Activated CD4-positive, CD25-positive, alpha-beta regulatory T cell (primary cell): ENCODE measurements around the gene UNC13C.

Experiments
- DNase-seq, 4 experiments: peaks; one replicate each; lab custom pipeline; 2025; lab: John Stamatoyannopoulos, UW

Gene UNC13C

DNA sequence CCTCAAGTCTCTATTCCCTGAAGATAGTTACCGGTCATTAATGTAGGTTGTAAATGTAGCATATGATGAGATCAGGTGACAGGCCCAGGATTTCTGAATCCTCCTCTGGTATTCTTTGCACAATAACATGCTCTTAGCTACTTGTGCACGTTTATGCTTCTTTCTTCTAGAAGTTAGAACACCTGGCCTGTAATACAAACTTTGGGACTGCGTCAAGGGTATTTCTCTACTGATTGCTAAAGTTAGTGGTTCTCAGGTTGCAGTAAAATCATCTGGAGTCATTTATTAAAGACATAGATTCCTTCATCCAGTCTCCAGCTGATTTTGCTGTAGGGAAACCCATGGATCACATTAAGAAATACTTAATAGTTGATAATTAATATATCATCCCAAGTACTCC, 48.0 kb downstream of the UNC13C start:
- no peak for DNase-seq

DNA sequence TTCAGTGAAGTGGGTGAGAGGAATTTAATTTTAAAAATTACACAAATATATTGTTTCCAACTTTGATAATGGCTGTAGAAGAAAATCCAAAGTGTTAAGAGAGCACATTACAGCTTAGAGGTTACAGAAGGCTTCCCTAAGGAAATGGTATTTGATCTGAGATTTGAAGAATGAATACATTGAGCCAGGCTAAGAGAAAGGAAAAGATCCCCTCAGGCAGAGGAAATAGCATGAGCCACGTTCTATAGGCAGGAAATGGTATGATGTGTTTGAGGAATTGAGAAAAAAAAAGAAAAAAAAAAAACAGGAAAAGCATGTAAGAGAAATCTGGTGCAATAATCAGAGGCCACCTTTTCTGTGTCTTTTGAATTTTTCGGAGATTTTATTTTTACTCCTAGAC, 48.6 kb downstream of the UNC13C start:
- DNase-seq: no peak

DNA sequence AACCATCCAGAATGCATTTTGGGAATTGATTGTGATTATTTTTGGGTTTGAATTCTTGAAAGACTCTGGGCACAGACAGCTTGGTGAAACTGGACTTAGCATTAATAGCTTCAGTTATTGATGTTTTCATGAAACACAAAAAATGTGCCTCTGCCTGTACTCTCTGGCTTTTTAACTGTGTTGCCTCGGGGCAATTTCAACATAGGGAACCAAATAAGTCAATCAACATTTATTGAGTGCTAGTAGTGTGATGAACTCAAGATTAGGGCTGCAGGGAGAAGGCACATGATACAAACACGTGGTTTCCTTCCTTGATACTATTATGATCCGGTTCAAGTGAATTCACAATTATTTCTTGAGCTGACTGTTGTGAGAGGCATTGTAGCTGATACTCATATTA, 50.8 kb downstream of the UNC13C start:
- DNase-seq: no peak

DNA sequence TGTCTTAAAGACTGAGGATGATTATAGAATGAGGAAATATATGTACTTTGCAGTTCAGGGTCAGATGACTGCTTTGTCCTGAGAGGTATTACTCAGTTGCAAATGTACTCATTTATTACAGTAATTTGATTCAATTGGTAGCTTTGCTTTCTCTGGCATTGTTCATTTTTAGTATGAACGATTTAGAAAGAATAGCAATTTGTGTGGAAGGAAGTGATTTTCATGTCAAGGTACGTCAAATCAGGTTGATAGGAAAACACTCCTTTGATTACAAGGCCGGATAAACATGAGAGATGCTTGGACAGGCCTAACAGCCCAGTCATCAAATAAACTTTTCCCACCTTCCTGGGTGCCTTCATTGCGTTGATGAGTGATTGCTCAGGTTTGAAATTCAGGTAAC, 53.8 kb downstream of the UNC13C start:
- DNase-seq: no peak

DNA sequence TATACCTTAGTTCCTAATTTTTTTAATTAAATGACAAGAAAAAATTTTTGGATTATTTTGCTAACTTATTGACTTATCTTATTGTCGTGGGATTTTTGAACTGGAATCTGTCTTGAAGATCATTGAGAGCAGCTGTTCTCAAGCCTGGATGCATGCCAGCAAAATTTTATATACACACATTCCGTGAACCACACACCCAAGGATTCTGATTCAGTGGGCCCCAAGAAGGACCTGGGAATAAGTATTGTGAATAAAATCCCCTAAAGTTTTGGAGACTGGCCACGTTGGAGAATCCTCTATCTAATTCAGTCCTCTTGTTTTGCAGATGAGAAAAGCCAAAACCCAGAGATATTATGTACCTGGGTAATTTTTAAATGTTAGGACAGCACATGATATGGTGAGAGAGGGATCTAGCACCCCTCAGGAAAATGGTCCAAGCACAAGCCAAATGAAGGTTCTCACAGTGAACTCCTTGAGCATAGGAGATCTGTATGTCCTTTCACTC, 55.2 kb downstream of the UNC13C start:
- no peak for DNase-seq

DNA sequence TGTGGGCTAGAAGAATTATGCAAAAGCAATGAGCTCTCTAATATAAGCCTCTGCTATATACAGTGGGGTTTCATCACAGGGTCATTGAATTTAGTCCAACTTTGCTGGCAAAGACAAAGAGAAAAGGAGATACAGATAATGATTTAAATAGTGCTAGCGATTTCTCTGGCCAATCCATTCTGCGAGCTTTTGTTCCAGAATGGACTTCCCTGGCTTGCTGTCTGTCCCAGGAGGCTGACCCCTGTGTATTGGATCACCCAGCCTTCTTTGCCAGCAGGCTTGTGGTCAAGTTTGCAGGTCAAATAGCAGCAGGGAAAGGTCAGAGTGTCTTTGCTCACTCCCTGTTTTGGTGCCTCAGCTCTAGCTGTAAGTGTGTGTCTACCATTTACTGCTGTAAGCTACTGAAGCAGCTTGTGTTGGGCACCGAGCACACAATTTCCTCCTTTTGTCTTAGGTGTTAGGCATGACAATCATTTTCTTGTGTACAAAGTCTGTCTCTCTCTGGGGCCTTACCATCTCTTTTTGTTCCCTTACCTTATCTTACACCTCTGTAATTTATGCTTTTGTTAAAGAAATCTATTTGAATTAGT, 55.7 kb downstream of the UNC13C start:
- no peak for DNase-seq

DNA sequence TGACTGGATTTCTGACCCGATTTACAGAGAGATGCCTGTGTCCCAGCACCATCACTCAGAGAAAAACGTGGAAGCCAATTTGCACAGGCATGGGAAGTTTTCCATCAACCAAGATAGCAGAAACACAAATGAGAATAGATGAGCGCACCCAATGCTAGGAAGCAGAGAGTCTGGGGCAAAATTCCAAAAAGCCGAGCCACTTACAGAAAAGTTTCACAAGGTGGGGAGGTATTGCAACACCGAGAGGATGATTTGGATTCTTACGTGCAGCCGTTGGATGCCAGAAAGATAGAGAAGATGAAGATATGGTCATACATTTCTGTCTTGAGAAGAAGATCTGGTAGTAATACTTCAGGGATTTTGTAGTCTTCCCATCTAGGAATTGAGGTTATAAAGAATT, 57.4 kb downstream of the UNC13C start:
- no peak for DNase-seq

DNA sequence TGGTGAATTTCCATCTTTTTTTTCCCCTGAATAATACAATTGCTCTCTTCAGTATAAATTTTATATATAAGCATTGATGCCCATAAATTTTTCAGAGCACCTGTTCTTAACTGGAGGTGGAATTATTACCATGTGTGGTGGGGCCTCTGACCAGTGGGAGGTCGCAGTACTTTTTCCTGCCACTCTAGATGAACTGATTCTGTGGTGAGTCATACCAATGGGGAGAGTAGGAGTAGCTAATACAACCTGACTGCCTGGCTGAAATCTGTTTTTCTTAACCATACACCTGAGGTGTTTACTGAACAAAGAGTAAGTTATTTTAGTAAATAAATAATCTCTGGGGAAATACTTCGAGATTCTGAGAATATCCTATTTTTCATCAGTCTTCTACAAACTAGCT, 67.2 kb downstream of the UNC13C start:
- no peak for DNase-seq

DNA sequence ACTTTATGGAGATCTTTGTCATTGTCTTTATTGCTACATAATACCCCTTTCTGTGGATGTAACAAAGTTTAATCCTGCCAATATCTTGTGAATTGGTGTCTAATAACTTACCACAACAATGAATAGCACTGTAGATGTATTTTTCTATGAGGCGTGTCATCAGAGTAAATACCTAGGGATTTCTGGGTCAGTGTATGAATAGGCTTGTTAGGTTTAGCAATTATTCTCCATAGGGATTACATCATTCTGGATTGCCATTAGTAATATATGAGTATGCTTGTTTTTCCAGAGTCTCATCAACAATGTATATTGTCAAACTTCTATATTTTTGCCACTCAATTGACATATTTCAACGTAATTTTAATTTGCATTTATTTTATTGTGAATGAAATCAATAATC, 67.9 kb downstream of the UNC13C start:
- no peak for DNase-seq

DNA sequence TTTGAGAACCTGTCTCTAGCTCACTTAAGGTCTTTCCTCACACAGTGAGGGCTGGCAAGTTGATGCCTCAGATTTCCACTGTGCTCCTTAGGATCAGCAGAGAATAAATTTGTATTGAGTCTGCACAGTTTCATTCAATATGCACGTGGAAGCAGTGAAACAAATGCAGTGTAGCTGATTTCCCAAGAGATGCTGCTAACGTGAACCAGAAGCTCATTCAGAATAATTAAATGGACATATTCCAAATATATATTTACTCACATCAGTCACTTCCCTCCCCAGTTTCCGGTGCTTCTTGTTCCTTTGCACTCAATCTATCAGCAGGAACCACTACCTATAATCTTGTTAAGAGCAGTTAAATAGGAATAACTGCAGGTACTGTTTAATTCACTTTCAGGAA, 86.1 kb downstream of the UNC13C start:
- no peak for DNase-seq

DNA sequence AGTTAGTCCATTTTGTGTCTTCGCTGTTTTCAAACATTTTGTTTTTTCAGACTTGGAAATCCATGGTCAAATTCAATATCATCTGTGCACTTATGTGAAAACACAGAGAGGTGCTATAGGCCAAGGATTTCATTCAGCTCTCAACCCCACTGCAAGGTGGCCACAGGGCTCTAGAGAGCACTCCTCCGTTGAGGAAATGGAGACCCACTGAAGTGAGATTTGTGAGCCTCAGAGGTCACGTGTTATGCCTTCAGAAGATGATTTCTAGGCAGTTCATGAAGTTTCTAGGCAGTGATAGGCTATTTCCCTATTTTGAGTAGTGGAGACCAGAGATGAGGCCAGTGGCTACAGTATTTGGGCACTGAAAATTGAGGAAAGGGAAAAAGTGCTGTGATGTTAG, 88.2 kb downstream of the UNC13C start:
- no peak for DNase-seq

DNA sequence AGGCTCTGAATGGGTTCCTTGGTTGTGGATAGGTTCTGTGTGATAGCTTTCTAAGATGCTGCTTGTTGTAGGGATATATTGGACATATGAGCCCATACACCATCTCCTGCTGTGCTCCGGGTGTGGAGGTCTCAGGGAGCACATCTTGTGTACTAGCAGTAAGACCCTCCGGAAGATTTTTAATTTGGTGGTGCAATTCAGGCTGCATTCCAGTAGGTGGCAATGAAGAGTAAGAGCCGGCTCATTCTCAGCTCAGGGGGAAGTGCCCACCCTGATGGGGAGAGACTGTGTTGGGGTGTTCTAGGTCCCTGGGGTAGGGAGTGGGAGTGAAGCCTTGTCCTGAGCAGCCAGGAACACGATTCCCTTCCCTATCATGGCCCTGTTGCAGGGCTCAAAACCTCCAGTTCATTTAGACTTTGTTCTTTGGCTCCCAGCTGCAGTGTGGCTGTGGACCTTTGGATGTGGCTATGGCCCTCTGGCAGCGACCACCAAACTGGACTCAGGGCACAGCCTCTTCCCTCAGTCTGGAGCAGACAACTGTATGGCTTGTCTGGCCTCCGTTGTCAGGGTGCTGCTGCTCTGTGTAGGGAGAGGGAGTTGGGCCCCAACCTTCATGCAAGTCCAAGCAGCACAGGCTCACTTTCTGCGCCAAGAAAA, 104.7 kb downstream of the UNC13C start:
- DNase-seq: no peak

DNA sequence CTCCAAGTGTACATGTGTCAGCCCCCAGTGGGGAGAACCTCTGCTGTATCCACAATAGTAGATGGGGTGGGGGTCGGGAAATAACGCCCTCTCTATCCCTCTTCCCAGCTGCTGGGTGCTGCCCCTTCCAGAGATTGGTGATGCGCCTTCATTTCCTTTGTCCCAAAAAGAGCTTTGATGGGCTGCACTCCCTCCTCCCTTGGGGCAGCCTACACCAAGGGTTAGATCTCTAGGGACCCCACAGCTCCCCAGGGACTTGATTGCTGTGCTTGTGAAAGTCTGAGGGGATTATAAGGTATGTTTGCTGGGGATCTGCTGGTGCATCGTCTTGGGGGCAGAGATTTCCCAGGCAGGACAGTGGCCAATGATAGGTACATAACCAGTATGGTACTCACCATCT, 105.3 kb downstream of the UNC13C start:
- DNase-seq: no peak

DNA sequence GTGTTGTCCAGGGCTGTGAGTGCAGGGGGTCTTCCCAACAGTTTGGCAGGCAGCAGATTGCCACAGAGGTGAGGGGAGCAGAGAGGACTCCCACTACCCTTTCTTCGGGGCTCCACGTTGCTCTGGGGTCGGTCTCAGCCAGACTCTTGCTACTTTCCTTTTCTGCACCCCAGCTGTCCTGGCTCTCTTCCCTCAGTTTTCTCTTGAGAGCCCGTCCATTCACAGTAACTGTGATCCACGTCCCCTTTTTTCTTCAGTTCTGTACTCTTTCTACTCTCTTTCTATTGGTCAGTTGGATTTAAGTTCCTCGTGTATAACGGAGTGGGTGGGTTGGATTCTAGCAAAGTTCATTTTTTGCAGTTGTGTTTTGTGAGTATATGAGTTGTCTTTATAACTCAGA, 105.8 kb downstream of the UNC13C start:
- DNase-seq: no peak

DNA sequence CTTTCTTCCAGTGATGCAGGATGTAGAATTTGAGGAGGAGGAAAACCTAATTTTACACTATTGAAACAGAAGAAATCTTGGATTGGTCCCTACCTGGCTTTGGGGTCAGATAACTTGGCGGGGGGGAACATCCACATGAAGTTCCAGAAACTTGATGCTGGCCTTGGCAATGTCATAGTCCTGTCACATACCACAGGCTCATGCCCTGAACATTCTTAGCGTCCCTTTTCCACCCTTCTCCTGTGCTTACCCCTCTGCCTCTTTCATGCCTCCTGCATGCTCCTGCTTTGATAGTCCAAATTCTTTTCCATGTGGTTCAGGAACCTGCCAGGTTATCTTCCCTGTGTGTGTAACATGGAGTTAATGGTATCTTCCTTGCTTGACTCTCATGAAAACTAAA, 110.6 kb downstream of the UNC13C start:
- DNase-seq: no peak

DNA sequence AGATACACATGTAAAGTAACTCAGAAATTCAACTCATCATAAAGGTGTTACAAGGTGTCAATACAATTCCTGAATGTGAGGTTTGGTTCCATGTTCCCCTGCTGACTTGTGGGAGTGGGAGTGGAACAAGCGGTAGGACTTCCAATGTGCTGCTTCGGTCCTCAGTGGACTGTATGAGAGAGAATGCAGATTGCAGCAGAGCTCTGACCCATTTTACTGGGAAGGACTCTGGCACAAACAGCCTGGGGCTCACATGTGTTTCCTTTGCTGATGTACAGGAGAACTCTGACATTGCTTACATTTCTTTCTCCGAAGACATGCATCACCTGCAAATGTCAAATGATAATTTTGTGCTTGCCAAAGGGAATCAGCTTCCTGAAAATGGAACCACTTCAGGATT, 111.5 kb downstream of the UNC13C start:
- DNase-seq: no peak

DNA sequence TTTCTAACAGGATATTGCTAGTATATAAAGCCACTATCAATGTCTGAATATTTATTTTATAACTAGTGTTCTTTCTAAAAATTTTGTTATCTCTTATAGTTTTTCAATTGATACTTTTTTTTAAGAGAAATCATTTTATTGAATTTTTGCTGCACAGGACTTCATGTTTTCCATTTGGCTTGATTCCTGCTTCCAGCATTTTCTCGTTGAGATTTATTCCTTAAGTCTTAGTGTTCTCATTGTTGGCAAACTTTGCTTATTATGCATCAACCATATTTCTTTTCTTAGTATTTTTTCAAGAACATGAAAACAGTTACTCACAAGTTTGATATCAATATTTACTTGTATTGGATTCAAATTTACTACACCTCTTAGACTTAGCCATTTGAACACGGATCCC, 113.4 kb downstream of the UNC13C start:
- DNase-seq: no peak

DNA sequence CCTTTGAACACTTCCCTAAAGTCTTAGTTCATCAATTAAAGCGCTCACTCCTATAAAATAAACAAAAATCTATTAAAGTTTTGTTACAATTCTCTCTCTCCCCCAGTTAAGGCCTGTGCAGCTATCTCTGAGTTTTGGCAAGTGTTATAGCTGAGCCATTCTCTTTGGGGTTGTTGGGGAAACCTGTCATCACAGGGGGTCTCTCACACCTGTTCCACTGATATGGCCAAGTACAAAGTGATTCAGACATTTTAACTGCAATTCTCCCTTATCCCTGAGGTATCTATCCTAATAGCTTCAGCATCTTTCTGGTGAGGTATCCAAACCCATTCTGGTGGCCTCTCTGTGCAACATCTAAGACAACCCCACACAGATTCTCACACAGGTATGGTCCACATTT, 116.4 kb downstream of the UNC13C start:
- no peak for DNase-seq

DNA sequence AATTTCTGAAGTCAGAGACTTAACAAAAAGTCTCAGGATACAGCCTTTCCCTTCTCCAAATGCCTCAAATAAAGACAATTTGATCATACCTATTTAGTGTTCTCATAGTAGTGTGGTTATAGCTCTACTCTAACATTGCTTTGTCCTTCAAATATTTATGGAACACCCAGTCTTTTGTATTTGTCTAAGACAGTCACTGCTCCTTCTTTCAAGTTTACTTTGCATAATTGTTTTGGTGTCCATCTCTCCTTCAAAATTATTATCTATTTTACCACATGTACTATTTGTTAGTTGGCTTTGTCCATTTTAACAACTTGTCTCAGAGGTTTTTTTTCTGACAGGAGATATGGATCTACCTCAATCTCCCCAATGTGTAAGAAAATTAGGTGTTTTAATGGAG, 118.8 kb downstream of the UNC13C start:
- DNase-seq: no peak

DNA sequence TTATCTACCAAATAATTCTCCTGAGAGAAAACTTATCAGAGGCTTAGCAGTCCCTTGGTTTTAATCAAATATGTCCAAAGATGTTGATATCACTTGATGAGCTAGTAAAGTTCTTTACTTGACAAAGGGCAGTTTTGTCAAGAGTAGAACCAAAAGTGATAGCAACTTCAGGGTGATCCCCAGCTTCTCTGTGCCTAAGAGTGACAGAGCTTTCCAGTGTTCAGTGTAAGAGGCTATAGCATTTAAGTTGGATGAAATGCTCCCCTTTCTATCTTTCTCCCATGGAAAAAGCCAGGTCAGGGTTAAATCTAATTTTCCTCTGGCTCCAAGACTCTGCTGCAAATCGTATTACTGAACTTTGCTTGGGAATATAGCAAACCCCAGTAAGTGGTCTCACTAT, 120.8 kb downstream of the UNC13C start:
- no peak for DNase-seq

DNA sequence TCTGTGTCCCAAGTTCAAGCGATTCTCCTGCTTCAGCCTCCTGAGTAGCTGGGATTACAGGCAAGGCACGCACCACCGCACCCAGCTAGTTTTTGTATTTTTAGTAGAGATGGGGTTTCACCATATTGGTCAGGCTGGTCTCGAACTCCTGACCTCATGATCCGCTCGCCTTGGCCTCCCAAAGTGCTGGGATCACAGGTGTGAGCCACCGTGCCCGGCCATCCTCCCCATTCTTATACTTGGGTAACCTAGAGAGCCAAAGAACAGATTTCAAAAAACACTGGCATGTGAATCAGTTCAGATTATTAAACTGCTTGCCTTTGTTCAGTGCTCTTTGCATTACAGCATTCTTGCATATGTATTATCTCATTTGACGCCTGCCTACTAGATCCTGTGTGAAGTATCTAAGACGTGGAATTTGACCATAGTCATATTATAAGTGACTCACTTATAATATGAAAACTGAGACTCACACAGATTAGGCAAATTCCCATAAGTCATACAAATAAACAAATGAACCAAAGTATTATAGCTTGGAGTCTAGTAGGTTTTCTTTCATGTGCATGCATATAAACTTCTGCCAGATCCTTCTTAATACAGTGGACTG, 123.5 kb downstream of the UNC13C start:
- no peak for DNase-seq

DNA sequence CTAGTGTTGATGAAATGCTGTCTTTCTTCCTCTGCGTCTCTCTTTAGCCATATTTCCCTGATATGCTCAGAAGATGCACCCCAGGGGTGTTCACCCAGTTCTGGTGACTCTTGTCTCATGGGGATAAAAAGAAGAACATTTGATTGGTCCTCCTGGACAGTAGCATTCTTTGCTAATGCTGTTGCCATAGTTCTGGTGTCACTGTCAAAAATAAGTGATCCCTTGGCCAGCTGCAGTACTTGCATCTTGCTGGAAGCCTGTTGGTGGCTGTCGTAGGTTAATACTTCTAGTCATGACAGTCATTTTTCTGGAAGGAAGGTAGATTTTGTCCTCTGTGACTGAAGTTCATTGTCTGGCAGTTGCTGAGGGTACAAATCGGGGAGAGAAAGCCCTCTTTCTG, 124.5 kb downstream of the UNC13C start:
- DNase-seq: no peak

DNA sequence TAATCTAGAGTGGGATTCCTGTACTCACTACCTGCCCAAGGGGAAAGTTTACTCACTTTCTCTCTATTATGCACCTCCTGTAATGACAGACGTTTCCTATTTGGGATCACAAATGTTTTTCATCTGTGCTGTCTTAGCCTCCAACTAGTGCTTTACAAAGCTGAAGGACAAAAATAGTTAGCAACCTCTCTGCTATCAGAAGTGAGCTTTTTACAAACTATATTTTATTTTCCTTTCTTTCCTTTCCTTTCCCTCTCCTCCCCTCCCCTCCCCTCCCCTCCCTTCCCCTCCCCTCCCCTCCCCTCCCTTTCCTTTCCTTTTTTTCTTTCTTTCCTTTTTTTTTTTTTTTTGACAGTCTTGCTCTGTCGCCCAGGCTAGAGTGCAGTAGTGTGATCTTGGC, 130.8 kb downstream of the UNC13C start:
- DNase-seq: no peak

DNA sequence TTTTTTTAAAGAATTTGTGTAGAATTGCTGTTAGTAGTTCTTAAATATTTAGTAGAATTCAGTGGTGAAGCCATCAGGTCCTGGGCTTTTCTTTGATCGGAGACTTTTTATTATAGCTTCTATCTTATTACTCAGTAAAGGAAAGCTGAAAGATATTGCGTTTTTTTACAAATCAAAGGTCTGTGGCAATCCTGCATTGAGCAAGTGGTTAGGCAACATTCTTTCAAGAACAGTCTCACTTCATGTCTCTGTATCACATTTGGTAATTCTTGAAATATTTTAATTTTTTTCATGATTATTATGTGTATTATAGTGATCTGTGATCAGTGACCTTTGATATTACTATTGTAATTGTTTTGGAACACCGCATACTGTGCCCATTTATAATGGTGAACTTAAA, 140.8 kb downstream of the UNC13C start:
- no peak for DNase-seq
